NCI-H2171 (cell line): ENCODE data around the gene ERC2.

Experiments
- DNase-seq: peaks from one replicate; lab custom pipeline; 2025; lab: John Stamatoyannopoulos, UW

Gene ERC2

DNA sequence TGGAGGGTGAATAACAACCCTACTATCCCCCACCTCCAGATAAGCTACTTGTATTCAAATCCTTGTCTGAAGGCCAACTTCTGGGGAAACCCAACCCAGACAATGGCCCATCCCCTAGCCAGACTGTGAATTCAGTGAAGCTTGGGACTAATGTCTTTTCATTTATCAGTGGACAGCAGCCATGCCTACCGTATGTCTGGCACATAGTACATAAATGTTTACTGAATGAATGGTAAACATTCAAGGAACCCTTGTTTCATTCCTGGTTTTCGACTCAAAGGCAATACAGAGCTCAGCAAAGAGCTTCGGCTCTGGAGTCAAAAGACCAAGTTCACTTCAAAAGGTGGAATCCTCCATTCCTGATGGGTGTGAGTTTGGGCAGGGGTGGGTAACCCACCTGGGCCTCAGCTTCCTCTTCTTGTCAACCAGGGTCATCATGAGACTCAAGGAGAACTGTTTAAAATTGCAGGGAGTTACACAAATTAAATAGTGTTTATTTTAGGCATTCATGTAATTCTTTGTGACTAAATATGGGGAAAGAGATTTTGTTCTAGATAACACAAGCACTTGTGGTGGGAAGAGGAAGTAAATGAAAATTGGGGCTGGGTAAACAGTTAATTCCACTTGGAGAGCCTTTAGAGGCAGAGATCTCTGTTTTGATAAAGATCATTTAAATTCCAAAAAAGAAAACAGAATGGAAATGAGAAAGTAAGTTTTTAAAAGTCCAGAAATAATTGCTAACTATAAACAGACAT lies 677.5 kb downstream of the ERC2 start:
- no peak for DNase-seq

DNA sequence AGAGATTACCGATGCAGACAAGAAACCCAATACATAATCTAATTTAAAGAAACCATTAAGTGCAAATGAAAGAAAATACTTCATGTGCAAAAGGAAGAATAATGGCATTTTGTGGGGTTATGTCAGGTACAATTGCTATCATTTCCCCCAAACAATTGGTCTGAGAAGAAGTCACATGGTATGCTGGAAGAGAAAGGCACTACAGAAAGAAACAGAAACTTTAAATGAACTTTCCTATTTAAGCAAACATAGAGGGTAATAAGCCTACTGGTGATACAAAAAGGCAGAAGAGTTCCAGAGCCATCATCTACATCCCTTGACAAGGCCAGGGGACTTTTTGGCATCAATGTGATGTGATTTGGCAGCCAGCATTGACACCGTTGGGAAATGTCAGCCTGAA lies 678.8 kb downstream of the ERC2 start:
- no peak for DNase-seq

DNA sequence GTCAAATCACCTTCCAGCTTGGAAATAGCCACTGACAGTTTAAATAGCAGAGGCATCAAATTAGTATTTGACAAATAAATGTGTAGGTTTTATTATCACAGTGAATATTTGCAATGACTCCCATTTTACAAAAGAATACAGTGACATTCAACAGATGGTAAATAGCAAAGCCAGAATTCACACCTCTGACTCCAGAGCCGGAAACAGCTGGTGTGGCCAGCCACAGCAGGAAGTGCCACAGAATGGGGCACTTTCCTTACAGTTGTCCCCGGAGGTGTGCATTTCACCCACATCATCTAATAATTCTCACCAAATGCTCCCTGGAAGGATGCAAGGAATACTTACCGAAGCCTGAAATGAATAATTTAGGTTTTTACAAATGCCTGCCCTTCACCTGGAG lies 685.5 kb downstream of the ERC2 start:
- no peak for DNase-seq

GRCh38 chr3:55782351-55782750 lies 685.9 kb downstream of the ERC2 start:
- DNase-seq: no peak

- no peak for DNase-seq
Observed at GRCh38 chr3:55780913-55781312, 687.4 kb downstream of the ERC2 start.

GRCh38 chr3:55779543-55779942 lies 688.7 kb downstream of the ERC2 start:
- no peak for DNase-seq

DNA sequence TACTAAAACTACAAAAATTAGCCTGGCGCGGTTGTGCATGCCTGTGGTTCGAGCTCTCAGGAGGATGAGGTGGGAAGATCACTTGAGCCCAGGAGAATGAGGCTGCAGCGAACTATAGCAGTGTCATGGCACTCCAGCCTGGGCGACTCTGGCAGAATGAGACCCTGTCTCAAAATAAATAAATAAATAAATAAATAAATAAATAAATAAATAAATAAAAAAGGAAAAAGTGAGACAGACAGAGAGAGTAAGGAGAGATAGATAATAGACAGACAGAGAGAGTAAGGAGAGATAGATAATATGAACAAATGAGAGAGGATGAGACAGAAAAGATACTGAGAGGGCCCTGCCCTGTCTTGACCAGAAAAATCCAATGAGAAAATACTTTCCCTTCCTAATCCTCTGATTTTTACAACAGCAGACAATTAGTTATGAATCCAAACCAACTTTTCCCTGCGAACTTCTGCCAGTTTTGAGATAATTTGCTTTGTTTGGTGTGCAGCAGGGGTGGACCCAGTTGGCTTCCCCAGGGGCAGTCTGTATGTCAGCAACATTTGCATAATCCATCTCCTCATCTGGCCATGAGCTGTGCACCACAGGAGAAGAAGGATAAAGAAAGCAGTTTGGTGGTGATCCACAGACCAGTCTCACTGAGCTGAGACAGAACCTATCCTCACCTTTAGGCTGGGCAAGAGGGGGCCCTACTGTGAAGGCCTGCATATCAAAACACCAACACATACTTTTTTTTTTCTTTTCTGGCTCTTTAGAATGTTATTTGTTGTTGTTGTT lies 692.7 kb downstream of the ERC2 start:
- DNase-seq: no peak

GRCh38 chr3:55774856-55775255 lies 693.4 kb downstream of the ERC2 start:
- no peak for DNase-seq

DNA sequence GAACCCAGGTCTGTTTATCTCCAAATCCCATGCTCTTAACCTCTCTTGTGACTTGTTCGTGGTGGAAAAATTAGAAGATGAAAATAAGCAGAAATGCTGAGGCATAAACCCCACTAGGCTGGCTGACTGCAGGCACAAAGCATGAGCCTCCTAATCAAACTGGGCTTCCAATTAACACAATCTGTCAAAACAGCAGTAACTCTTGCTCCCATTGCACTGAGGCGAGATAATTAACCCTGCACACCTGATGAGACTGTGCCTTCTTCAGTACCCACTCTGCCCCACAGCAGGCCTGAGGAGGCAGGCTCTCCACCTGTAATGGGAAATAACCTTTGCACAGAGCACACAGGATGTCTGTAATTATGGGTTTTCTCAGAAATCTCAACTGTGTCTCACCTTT lies 696.8 kb downstream of the ERC2 start:
- DNase-seq: no peak

DNA sequence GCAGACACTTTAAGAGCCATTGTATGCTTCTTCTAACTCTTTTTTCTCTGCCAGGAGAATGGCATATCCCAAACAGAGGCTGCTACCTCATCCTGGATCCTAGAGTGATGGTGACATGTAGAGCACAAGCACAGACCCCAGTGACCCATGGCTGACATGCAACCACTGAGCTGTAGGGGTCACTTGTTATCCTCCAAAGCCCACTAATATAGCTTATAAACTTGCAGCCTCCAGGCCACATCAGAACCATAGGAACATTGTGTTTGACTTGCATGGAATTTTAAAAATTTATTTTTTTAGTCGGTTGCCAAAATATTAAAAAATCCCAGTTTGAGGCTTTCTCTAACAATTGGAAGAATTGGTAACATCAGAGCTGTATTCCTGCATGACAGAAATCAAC lies 698.2 kb downstream of the ERC2 start:
- no peak for DNase-seq

GRCh38 chr3:55766753-55767152 lies 701.5 kb downstream of the ERC2 start:
- no peak for DNase-seq

DNA sequence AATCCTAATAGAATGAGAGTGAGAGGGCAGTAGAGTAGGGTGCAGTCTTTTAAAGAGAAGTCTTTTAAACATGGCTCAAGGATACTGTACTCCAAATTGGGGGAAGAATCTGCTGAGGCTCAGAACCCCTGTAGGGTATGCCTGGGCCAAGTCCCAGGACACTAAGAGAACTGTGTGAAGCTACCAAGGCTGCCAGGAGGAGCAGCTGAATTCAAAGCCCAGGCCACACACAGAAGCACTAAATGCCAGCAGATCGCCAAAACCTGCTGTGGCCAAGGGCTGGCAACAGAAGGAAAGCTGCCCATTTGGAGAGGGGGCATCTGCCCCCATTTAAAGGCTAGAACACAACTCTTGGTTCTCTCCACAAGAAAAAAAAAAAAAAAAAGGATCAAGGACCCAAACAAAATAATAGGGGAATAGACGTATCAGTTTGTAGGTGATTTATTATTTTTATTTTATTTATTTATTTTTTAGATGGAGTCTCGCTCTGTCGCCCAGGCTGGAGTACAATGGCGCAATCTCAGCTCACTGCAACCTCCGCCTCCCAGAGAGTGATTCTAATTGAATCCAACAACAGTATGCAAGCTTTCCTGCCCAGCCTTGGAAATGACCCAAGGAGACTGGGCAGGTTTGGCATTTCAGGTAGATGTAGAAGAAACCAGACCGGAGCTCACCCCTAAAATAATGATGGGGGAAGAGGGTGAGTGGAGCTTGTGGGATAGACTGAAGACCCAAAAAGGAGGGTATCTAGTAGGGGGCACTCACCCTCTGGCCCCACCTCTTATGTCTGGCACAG lies 702.2 kb downstream of the ERC2 start:
- no peak for DNase-seq

GRCh38 chr3:55765398-55765797 lies 702.9 kb downstream of the ERC2 start:
- DNase-seq: no peak

DNA sequence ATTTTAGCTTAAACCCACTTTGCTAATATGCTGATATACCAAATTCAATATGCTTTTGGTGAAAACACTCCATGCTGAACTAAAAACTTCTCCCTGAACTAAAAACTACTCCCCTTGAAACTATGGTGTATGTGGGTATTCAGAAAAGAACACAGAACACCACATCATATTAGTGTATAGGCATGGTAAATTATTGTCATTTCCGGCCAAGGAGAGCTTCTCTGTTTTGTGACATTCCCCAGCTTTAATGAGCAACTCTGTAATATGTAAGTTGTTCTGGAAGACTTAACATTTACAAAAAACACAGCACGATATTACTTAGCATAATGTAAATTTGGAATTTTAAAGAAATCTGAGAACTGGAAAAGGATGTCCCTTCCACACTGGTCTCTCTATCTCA lies 711.3 kb downstream of the ERC2 start:
- no peak for DNase-seq

DNA sequence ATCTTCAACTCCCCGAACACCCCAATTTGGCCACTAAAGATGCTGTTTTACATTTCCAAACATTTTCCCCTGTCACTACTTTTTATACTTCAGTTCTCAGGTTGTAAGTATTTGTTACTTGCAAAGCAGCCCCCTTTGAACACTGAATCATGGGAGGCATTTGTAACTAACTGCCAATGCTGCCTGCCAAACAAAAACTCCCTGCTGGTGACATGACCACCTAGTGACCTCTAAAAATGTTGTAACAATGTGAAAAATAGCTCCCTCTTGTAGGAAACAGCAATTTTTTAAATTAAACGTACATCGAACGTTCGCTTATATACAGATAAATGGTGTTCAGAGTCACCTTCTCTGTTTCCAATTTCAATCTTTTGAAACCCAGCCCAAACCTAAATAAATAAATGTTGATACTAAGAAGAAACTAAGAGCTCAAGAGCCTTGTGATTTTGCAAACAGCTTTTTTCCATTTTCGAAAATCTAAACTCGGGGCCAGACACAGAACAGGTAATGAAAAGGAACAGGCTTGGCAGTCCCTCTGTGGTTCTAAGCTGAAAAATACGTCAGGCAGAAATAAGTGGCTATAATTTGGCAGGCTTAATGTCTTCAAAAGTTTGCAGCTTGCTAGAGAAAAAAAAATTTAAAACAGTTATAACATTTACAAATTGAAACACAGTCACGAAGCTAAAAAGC lies 712.6 kb downstream of the ERC2 start:
- no peak for DNase-seq

- no peak for DNase-seq
Observed at GRCh38 chr3:55752911-55753310, 715.4 kb downstream of the ERC2 start.

DNA sequence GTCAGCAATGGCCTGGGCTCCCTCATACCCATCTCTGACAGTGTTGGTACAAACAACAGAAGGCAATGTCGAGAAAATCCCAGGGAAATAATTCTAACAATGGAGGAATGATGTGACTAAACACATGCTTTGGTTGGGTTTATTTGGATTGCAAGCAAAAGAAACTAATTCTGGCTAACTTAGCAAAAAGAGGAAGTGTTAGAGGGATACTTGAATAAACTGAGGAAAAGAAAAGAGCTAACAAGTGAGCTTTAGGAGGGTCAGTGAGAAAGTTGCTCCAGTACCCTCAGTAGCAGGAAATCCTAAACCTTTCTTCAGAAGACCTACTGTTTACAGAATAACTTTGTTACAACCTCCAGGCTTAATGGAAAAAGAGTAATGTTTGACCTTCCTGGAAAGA lies 716.5 kb downstream of the ERC2 start:
- no peak for DNase-seq

GRCh38 chr3:55750525-55750924 lies 717.7 kb downstream of the ERC2 start:
- no peak for DNase-seq

DNA sequence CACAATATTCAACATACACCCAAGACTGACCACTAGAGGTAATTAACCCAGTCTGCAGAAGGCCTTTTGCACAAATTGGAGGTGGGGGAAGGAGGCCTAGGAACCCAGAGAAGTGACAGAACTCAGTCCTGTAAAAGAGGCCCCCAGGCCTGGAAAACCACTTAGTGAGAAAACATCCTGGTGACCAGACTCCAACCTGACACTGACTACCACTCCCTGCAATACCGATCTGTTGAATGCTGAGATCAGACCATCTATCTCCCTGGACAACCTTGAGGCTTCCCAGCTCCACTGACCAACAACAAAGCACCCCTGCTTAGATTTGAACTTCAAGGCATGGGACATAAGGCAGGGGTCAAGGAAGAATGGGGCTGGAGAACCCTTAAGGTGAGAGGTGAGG lies 719.2 kb downstream of the ERC2 start:
- DNase-seq: no peak

DNA sequence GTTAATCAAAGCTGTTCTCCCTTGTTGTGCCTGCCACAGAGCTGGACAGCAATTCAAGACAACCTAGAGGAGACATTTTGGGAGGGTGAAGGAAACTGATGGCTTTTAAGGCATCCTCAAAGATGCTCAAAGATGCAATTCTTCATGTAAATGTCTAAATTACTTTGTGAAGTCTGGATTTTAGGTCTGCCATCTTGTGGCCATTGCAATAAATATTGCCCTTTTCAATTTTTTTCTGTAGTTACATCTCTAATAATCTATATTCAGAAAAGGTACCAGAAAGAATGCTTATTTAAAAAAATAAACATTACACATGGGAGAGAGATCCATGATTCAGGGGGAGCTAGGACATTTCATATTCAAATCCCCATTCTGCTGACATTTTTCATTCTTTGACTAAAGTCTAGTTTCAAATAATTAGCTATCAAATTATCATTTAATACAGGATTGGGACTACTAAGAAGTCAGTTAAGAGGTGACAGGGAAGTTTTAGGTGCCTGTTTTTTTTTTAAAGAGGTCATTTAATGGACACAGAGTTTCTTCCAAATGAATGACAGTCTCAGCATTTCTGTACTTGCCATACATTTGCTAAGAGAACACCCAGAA lies 721.4 kb downstream of the ERC2 start:
- DNase-seq: no peak

GRCh38 chr3:55742832-55743136 lies 725.5 kb downstream of the ERC2 start:
- DNase-seq: no peak
